HTERT RPE-1 (cell line): ENCODE data around the gene OR8G1.
"Not testable (repeated sequence)": the region's sequence is repeated elsewhere in the genome, so short reads cannot be mapped to it uniquely, and the experiment has no call there.

ENCODE experiments used
- in situ Hi-C: fragments of 300-500 bp; cut with MboI; formaldehyde crosslinking; loops from 4 replicates; pipeline ENCODE4 v1.14.3; 2020; ENCODE audit warnings: low sequenced_read_pairs

The OR8G1 gene

GRCh38 chr11:124233376-124233775 lies 7.5 kb upstream of the OR8G1 start:
- in situ Hi-C loops = no loop called here

GRCh38 chr11:124238512-124238911 lies 2.4 kb upstream of the OR8G1 start:
- in situ Hi-C loops = no loop called here

GRCh38 chr11:124249869-124250268 lies 9.0 kb downstream of the OR8G1 start:
- in situ Hi-C loops = not testable (repeated sequence)

DNA sequence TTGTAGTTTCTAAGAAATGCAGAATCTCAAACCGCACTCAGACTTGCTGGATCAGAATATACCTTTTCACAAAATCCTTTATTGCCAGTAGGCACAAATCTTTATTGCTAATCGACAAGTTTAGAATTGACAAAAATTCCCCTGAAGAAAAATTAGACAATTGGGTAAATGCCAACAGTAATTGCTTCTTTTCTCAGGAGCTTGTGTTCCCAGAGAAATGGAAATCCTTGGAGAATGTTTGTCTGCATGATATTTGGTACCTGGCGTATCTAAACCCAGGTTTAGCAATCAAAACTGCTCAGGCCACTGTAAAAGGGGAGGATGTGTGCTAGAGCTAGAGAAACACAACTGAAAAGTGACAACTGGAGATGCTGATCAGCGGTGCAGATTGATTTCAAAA lies 15.2 kb downstream of the OR8G1 start, which contains the start of gene OR8G5:
TSS of gene OR8G5 (plus strand) at position 301 of the 400 bp plus-strand sequence. CDS start 8,556 bp downstream, outside the sequence.
- in situ Hi-C loops = no loop called here

DNA sequence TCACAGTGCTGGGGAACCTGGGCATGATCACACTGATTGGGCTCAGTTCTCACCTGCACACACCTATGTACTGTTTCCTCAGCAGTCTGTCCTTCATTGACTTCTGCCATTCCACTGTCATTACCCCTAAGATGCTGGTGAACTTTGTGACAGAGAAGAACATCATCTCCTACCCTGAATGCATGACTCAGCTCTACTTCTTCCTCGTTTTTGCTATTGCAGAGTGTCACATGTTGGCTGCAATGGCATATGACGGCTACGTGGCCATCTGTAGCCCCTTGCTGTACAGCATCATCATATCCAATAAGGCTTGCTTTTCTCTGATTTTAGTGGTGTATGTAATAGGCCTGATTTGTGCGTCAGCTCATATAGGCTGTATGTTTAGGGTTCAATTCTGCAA lies 24.1 kb downstream of the OR8G1 start:
- in situ Hi-C loops = not testable (repeated sequence)

- in situ Hi-C loops = not testable (repeated sequence)
These were observed 30.0 kb downstream of the OR8G1 start for GRCh38 chr11:124270886-124271285.

- in situ Hi-C loops = no loop called here
These were observed 33.1 kb downstream of the OR8G1 start for GRCh38 chr11:124274000-124274399.

DNA sequence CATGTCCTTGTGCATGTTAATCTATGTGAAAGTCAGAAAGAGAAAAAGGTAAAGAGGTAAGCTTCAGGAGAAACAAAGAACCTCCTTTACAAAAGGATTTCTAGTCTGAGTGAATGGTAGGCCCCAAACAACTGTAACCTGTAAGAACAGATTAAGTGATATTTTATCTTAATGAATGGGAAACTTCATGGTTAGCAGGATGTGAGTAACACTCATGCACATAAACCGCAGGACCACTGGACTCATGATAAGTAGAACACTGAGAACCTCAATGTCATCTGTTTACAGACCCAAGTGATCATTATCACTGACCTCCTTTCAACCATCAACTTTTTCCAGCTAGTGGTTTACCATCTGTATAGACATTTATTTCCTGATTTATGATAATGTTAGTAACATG lies 35.2 kb downstream of the OR8G1 start:
- in situ Hi-C loops = no loop called here

DNA sequence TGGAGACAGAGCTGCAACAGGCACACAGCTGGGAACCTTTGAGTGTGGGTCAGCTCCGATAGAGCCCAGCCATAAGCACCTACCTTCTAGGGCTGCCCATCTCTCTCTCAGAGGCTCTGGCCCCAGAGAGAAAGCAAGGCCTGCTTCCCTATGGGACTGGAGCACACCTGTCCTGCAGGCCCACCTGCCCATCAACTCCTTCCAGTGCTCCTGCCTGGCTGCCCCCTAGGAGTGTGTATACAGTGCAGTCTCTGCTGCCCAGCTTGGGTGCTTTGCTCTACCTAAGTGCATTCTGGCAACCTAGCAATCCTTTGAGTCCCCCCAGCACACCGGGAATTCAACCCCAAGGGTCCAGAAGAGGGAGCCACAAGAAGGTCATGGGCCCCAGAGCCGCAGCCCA lies 36.3 kb downstream of the OR8G1 start:
- in situ Hi-C loops = no loop called here

DNA sequence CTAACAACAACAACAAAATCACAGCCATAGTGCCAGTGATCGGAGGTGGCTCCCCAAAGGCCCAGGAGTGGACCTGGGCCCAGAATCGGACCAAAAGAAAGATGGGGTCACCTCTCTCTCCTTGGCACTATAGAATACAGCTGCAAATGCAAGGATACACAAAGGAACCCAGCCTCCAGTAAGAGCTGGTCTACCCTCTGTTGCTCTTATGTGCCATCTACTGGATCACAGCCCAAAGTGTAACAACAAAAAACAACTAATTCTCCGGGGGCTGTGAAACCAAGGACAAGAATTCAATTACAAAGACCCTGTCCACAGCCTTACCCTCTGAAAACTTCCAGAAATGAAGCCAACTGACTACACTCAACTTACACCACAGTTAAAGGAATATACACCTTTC lies 36.9 kb downstream of the OR8G1 start:
- in situ Hi-C loops = no loop called here

GRCh38 chr11:124278261-124278660 lies 37.4 kb downstream of the OR8G1 start:
- in situ Hi-C loops = no loop called here

DNA sequence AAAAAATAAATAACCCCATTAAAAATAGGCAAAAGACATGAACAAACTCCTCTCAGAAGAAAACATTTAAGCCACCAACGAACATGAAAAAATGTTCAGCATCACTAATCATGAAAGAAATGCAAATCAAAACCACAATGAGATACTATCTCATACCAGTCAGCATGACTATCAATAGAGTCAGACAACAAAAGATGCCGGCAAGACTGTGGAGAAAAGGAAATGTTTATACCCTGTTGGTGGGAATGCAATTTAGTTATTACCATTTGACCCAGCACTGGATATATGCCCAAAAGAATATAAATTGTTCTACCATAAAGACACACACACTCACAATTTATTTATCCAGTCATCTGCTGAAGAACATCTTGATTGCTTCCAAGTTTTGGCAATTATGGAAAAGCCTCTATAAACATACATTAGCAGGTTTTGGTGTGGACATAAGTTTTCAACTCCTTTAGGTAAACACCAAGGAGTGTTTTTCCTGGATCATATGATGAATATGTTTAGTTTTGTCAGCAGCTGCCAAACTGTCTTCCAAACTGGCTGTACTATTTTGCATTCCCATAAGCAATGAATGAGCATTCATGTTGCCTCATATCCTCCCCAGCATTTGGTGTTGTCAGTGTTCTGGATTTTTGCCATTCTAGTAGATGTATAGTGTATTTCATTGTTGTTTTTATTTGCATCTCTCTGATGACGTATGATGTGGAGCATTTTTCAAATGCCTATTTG lies 44.9 kb downstream of the OR8G1 start:
- in situ Hi-C loops = no loop called here

DNA sequence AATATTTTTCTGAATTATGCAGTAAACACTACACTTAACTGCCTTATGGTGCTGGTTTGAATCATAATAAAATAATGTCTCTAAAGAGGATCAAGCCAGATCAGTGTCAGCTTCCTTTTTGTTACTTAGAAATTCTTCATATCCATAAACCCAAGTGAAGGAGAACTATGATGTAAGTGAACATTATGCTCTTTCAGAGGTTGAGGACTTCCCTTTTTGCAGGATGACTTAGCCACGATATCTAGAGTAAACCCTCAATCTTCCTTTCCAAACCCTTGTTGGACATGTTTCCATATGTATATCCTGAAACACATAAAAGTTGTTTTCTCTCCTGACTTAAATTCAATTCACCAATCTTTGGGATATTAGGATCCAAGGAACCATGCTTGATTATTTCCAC lies 53.8 kb downstream of the OR8G1 start:
- in situ Hi-C loops = no loop called here

DNA sequence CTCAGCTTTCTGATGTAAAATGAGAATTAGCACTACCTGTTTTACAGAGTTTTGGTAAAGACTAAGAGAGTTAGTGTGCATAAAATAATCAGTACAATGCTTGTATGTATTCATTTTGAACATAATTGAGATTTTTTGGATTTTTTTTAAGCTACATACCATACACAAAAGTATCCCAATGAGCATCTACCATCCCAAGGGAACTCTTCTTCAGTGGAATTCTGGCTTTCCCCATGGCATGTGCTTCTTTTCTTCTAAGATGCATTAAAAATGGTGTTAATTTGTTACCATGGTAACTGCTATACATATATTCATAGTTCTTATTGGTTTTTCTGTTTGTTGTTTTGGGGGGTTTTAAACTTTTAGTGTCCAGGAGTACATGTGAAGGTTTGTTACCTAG lies 55.1 kb downstream of the OR8G1 start:
- in situ Hi-C loops = no loop called here

- in situ Hi-C loops = no loop called here
These were observed 57.0 kb downstream of the OR8G1 start for GRCh38 chr11:124297921-124298320.

- in situ Hi-C loops = no loop called here
These were observed 60.7 kb downstream of the OR8G1 start for GRCh38 chr11:124301548-124301947.

GRCh38 chr11:124302347-124303125 lies 61.6 kb downstream of the OR8G1 start:
- in situ Hi-C loops = no loop called here
